HL-60 (cell line): ENCODE results near the gene TRERF1.

ENCODE experiments used
- CTCF ChIP-seq: IDR thresholded peaks from one replicate; pipeline ENCODE4 v1.5.1; 2011; ENCODE audit warnings: low read length, control low read depth, inconsistent platforms; ENCODE audit not compliant: insufficient read depth
- GABPA ChIP-seq: IDR thresholded peaks from 2 replicates; pipeline ENCODE4 v1.6.1; 2012; ENCODE audit warnings: low read depth
- POLR2AphosphoS5 ChIP-seq: IDR thresholded peaks from 2 replicates; pipeline ENCODE4 v1.6.1; 2012; ENCODE audit warnings: low read depth
- REST ChIP-seq: IDR thresholded peaks from 2 replicates; pipeline ENCODE4 v1.6.1; 2012; ENCODE audit warnings: low read depth; ENCODE audit not compliant: insufficient replicate concordance
- SPI1 ChIP-seq: IDR thresholded peaks from 2 replicates; pipeline ENCODE4 v1.6.1; 2012; ENCODE audit warnings: low read depth, mild to moderate bottlenecking, borderline replicate concordance

- no peak; the same call in 1 of the 2 replicates for TF ChIP-seq POLR2AphosphoS5
- TF ChIP-seq CTCF: no peak
- no peak for TF ChIP-seq GABPA
- TF ChIP-seq SPI1: no peak
- no peak for TF ChIP-seq REST
Measured at GRCh38 chr6:42409581-42409980, 42.1 kb downstream of the TRERF1 start.
